Esophagus squamous epithelium (tissue), 5 donors: ENCODE results near the gene TMTC1. TPM values are rescaled to one million over a fixed set of nuclear protein-coding genes. Genes with fewer than 3 reads are reported as not detected.

Source experiments
- DNase-seq: peaks from one replicate; lab custom pipeline; 2025; lab: John Stamatoyannopoulos, UW
- H3K27ac ChIP-seq, 4 donors: fragments of 200-600 bp; sonication (generic); one replicate each; pipeline ENCODE4 v1.5.1; 2016 to 2019; ENCODE audit warnings: mild to moderate bottlenecking in 1 of 4
- H3K27me3 ChIP-seq, 4 donors: fragments of 200-600 bp; sonication (generic); 1 replicate in 3 of 4; 2 replicates in 1 of 4; pipeline versions ENCODE4 v1.5.1 to v1.6.0; 2017 to 2021; ENCODE audit warnings: antibody characterized with exemption in 1 of 4
- H3K36me3 ChIP-seq, 3 donors: fragments of 200-600 bp; sonication (generic); one replicate each; pipeline ENCODE4 v1.5.1; 2016 to 2019
- H3K4me1 ChIP-seq, 3 donors: fragments of 200-600 bp; sonication (generic); one replicate each; pipeline ENCODE4 v1.5.1; 2017 to 2019
- H3K4me3 ChIP-seq, 4 donors: fragments of 200-600 bp; sonication (generic); 1 replicate in 3 of 4; 2 replicates in 1 of 4; pipeline ENCODE4 v1.5.1; 2016 to 2019; ENCODE audit warnings: mild to moderate bottlenecking in 2 of 4, moderate library complexity in 1 of 4
- H3K9me3 ChIP-seq, 3 donors: fragments of 200-600 bp; sonication (generic); one replicate each; pipeline ENCODE4 v1.5.1; 2016 to 2019
- POLR2A ChIP-seq, 4 donors: fragments of 450-650 bp; IDR thresholded peaks; one replicate each; pipeline ENCODE4 v1.6.1; 2017; ENCODE audit warnings: antibody characterized with exemption in 4 of 4, mild to moderate bottlenecking in 4 of 4, moderate library complexity in 3 of 4
- whole genome bisulfite sequencing, 2 donors: methylation state at CpG; one replicate each; pipeline ENCODE4 v1.1.5; 2018; 5-methylcytosine and 5-hydroxymethylcytosine counted together
- intact Hi-C: fragments of 100-400 bp; cut with DNase I; formaldehyde crosslinking; loops from one replicate; pipeline ENCODE4 v1.15.0; 2022
- total RNA-seq, 4 donors: library from RNA; depleted of rRNA; stranded (reverse); fragments of >200 nt; gene quantifications; one replicate each; pipeline ENCODE4 v1.1.0, GENCODE V29; 2016
- TF ChIP-seq, protein P1 (sequence below), 6 experiments: fragments of 450-650 bp in 4 of 6; fragments of 200-600 bp in 2 of 6; sonication (generic) in 2 of 6; IDR thresholded peaks; one replicate each; pipeline ENCODE4 v1.5.1; 2016 to 2019; ENCODE audit warnings: antibody characterized with exemption in 6 of 6, mild to moderate bottlenecking in 4 of 6, moderate library complexity in 4 of 6
- donor health status: DM: yes; HTN: yes; CAD: no.

Gene TMTC1
- total RNA-seq, 4 donors from 2014 or later: 2.5 to 31.9 (median 14.7) TPM

DNA sequence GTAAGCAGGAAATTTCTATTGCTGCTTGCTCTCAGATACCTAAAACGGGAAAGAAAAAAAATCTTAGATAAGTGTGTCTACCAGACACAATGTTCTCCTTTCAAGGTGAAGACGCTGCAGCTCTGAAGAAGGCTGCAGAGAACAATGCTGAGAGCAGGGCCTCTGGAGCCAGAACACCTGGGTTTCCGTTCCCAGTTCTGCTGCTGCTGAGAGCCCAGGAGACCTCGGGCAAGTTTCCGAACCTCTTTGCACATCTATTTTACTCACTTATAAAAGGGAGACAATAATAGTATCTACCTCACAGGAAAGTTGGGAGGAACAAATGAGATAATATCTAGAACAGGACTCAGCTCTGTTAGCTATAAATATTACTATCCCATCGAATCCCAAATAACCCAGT, 122.9 kb downstream of the TMTC1 start:
- WGBS, 2 donors: 76 to 89% methylated on average over 6 of the region's 6 CpGs
- intact Hi-C loops: no loop called here
- Histone ChIP-seq H3K27me3 (no peaks in the 10 kb centered on the region), H3K9me3 (no peaks in the 10 kb centered on the region), H3K36me3 (no peaks in the 10 kb centered on the region), H3K4me3 (no peak overlapping the region), H3K4me1 (peaks cover 0 to 4% (median 0%) of the 10 kb centered on the region in 3 donors), H3K27ac (no peak overlapping the region)
- TF ChIP-seq, protein P1, sequence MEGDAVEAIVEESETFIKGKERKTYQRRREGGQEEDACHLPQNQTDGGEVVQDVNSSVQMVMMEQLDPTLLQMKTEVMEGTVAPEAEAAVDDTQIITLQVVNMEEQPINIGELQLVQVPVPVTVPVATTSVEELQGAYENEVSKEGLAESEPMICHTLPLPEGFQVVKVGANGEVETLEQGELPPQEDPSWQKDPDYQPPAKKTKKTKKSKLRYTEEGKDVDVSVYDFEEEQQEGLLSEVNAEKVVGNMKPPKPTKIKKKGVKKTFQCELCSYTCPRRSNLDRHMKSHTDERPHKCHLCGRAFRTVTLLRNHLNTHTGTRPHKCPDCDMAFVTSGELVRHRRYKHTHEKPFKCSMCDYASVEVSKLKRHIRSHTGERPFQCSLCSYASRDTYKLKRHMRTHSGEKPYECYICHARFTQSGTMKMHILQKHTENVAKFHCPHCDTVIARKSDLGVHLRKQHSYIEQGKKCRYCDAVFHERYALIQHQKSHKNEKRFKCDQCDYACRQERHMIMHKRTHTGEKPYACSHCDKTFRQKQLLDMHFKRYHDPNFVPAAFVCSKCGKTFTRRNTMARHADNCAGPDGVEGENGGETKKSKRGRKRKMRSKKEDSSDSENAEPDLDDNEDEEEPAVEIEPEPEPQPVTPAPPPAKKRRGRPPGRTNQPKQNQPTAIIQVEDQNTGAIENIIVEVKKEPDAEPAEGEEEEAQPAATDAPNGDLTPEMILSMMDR (IDR thresholded peaks at IDR 0.05): no peak
- TF ChIP-seq POLR2A (IDR thresholded peaks at IDR 0.05): no peak
- DNase-seq: no peak

DNA sequence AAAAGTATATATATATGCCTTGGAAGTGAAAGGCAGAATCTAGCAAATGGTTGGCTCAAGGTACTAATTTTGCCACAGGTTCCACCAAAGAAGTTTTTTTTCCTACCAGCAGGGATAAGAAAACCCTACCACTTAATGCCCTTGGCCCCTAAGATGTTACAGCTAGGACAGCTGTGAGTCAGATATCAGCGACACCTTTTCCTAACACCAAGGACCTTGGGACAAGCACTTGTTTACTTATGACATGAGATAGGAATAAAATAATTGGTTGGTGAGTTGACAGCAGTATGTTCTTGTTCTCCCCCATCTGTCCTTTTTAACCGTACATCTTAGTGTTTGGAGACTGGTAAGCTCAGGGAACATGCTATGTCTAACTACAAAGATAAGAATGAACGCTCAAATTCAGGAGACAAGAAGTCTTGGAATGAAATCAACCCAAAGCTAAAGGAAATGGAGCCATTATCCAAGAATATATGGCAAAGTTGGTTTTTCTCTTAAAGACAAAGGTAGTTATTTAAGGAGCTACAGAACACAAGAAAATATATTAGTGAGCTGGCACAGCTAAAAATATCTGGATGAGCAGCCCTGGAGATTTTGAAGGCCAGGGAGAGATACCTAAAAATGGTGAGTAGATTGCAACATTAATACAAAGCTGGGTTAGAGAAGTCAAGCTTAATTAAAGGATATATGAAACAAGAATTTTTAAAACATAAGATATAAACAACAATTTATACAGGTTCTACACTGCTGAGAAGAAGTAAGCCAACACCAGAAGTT, 126.8 kb downstream of the TMTC1 start:
- Histone ChIP-seq H3K4me1 (no peaks in the 10 kb centered on the region), H3K4me3 (no peak overlapping the region), H3K27ac (no peak overlapping the region), H3K27me3 (no peaks in the 10 kb centered on the region), H3K36me3 (no peaks in the 10 kb centered on the region), H3K9me3 (no peaks in the 10 kb centered on the region)
- TF ChIP-seq, protein P1 (IDR thresholded peaks at IDR 0.05): no peak
- TF ChIP-seq POLR2A (IDR thresholded peaks at IDR 0.05): no peak
- intact Hi-C loops: no loop called here
- DNase-seq: no peak
- 84 to 92% methylated on average over 3 of the region's 3 CpGs for WGBS, 2 donors

DNA sequence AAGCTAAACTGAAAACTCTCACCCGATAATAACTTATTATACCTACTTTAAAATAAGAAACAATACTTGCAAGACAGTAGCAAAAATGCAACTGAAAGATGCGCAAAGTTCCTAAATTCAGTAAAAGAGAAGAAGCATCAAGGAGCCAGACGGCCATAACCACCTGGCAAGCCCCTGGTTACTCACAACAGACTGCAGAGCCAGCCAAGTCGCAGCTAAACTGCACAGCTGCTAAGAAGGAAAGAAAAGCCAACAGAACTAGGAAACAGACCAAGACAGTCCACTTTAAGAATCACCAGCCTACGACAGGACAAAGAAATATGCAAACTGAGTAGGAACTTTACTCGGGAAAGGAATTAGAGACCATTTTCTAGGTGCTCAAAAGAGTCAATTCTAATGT, 127.9 kb downstream of the TMTC1 start:
- DNase-seq: no peak
- 67 to 74% methylated on average over 6 of the region's 6 CpGs for WGBS, 2 donors

DNA sequence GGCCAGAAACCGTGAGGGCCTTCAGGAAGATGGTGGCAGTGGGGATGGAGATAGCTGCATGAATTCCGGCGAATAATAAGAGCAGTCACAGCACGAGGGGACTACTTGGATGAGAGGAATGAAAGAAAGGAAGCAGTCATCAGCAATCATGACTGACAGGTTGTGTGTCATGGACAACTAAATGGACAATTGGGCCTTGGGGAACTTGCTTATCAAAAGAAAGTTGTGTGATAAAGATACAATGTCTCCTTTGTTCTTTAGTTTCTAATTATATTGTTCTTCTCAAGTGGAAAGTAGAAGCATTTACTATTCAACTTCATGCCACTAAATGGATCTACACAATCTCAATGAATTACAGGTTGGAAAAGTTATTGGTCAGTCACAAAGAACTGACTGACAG, 130.5 kb downstream of the TMTC1 start:
- H3K9me3 ChIP-seq: no peaks in the 10 kb centered on the region
- WGBS, 2 donors: 84 to 90% methylated on average over 4 of the region's 4 CpGs
- intact Hi-C loops: no loop called here
- no peak for TF ChIP-seq POLR2A (IDR thresholded peaks at IDR 0.05)
- H3K4me3 ChIP-seq: no peak overlapping the region
- H3K27ac ChIP-seq: no peak overlapping the region
- no peak for DNase-seq
- H3K36me3 ChIP-seq: no peaks in the 10 kb centered on the region
- no peaks in the 10 kb centered on the region for H3K27me3 ChIP-seq
- no peaks in the 10 kb centered on the region for H3K4me1 ChIP-seq

More for the DNA sequence above, 127.9 kb downstream of the TMTC1 start:
- Histone ChIP-seq H3K27ac (no peak overlapping the region), H3K36me3 (no peaks in the 10 kb centered on the region), H3K4me1 (no peaks in the 10 kb centered on the region), H3K27me3 (no peaks in the 10 kb centered on the region), H3K9me3 (no peaks in the 10 kb centered on the region), H3K4me3 (no peak overlapping the region)
- TF ChIP-seq POLR2A (IDR thresholded peaks at IDR 0.05): no peak
- TF ChIP-seq, protein P1 (IDR thresholded peaks at IDR 0.05): no peak
- intact Hi-C loops: no loop called here

DNA sequence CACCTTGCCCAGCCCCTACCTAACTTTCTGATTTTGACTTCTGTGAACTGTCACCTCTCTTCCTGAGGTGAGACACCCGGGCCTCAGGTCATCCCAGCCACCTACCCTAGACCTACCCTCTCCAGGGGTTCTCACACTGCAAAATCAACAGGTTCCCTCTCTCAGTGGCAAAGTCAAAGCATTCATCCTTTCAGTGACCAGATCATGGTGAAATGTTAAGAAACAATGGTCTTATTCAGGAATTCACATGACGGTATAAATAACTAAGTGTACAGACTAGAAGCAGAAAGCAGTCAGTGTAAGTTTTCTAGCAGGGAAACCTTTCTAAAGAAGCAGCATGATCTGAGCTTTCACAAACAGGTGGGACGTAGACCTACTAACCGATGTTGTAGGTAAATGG, 133.4 kb downstream of the TMTC1 start:
- TF ChIP-seq POLR2A (IDR thresholded peaks at IDR 0.05): no peak
- WGBS, 2 donors: 85 to 100% methylated on average over 3 to 4 of the region's 4 CpGs
- no peaks in the 10 kb centered on the region for H3K36me3 ChIP-seq

DNA sequence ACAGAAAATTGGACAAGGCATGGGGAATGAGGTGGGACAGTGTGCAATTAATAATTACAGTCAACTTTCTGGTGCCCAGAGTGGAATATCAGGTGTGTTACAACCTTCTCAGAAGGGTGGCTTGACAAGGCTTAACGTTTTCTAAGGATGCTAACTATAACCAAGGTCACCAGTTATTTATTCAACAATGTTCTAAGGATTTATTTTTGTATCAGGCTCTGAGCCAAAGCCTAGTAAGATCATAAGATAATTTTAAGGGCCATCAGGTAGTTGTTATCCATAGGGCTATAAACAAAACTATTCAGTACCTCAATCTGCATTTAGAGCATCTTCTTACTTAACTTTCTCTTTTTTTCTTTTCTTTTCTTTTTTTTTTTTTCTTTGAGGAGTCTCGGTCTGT, 134.0 kb downstream of the TMTC1 start:
- Histone ChIP-seq H3K27me3 (no peaks in the 10 kb centered on the region), H3K27ac (no peak overlapping the region), H3K4me3 (no peak overlapping the region), H3K36me3 (no peaks in the 10 kb centered on the region), H3K4me1 (no peaks in the 10 kb centered on the region), H3K9me3 (no peaks in the 10 kb centered on the region)
- 71 to 75% methylated on average over 2 of the region's 2 CpGs for WGBS, 2 donors
- no peak for DNase-seq
- TF ChIP-seq POLR2A (IDR thresholded peaks at IDR 0.05): no peak
- TF ChIP-seq, protein P1 (IDR thresholded peaks at IDR 0.05): no peak
- intact Hi-C loops: no loop called here

More for the DNA sequence above, 133.4 kb downstream of the TMTC1 start:
- intact Hi-C loops: no loop called here
- no peaks in the 10 kb centered on the region for H3K9me3 ChIP-seq
- DNase-seq: no peak
- H3K27ac ChIP-seq: no peak overlapping the region
- no peak overlapping the region for H3K4me3 ChIP-seq
- H3K4me1 ChIP-seq: no peaks in the 10 kb centered on the region
- H3K27me3 ChIP-seq: no peaks in the 10 kb centered on the region
